ENCODE results near the gene DUSP28. TPM values are rescaled to one million over a fixed set of nuclear protein-coding genes. Genes with fewer than 3 reads are reported as not detected.

Gene DUSP28
- total RNA-seq, 6 donors from 2014 or later = 3.2 to 30.4 (median 5.7) TPM

DNA sequence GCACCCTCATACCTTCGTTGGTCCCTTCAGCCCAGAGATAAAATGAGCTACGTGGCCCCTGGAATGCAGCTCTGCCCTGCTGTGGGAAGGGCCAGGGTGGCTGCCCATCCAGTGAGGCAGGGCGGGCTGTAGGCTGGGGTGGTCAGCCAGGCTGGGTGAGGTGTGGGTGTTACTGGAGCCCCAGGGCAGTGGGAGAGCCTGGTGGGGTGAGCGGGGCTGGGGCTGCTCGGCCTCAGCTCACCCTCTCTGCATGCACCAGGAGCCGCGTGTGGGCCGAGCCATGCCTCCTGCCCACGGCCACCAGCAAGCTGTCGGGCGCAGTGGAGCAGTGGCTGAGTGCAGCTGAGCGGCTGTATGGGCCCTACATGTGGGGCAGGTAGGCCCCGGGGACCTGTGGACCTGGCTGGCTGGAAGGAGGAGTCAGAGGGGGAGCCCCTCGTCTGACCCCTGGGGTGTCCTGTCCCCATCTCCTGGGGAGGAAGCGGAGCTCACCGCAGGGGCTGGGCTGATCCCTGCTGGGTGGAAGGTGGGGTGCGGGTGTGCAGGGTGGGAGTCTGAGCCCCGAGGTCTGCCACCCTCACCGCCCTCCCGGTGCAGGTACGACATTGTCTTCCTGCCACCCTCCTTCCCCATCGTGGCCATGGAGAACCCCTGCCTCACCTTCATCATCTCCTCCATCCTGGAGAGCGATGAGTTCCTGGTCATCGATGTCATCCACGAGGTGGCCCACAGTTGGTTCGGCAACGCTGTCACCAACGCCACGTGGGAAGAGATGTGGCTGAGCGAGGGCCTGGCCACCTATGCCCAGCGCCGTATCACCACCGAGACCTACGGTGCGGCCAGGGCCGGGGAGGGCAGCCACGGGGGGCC is 13.6 kb downstream of the DUSP28 start:
- no peak for ATAC-seq (ENCODE audit: low FRiP score in 2 of 2)
- Histone ChIP-seq H3K27me3 (no peaks in the 10 kb centered on the region), H3K27ac (no peak overlapping the region), H3K4me3 (no peak overlapping the region), H3K9me3 (no peaks in the 10 kb centered on the region), H3K36me3 (peaks cover 10 to 65% (median 53%) of the 10 kb centered on the region in 4 donors), H3K4me1 (peaks cover 27 to 47% (median 31%) of the 10 kb centered on the region in 4 donors)
- WGBS, 2 donors = 87 to 93% methylated on average over 21 to 37 of the region's 37 CpGs
- TF ChIP-seq EP300 (IDR thresholded peaks at IDR 0.05) = no peak
- TF ChIP-seq, protein P1, sequence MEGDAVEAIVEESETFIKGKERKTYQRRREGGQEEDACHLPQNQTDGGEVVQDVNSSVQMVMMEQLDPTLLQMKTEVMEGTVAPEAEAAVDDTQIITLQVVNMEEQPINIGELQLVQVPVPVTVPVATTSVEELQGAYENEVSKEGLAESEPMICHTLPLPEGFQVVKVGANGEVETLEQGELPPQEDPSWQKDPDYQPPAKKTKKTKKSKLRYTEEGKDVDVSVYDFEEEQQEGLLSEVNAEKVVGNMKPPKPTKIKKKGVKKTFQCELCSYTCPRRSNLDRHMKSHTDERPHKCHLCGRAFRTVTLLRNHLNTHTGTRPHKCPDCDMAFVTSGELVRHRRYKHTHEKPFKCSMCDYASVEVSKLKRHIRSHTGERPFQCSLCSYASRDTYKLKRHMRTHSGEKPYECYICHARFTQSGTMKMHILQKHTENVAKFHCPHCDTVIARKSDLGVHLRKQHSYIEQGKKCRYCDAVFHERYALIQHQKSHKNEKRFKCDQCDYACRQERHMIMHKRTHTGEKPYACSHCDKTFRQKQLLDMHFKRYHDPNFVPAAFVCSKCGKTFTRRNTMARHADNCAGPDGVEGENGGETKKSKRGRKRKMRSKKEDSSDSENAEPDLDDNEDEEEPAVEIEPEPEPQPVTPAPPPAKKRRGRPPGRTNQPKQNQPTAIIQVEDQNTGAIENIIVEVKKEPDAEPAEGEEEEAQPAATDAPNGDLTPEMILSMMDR (IDR thresholded peaks at IDR 0.05) = no peak
- TF ChIP-seq POLR2AphosphoS5 (IDR thresholded peaks at IDR 0.05) = no peak
- no peak for TF ChIP-seq POLR2A (IDR thresholded peaks at IDR 0.05)
- peak in 1 of 2 donors; percentile 73 for DNase-seq

DNA sequence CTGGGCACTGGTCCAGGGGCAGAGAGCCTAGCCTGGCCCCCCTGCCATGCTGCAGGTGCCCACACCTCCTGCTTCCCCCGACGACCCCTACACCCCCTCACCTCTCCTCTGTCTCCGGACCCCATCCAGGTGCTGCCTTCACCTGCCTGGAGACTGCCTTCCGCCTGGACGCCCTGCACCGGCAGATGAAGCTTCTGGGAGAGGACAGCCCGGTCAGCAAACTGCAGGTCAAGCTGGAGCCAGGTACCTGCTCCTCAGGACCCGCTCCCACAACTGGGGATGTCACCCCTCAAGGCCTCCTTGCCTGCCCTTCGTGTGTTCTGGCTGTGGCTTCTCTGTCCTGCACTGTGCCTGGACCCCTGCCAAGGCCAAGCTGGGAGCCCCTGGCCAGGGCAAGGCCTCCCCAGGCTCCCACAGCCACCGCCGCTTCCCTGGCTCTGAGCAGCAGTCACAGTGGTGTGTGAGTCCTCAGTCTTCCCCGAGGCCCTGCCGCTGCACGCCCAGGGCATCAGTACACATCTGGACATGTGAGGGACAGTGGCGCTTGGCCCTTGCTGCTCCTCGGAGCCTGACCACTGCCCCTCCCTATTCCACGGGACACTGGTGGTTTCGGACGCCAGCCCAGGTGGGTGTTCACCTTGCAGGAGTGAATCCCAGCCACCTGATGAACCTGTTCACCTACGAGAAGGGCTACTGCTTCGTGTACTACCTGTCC is 14.4 kb downstream of the DUSP28 start:
- peaks cover 31 to 47% (median 34%) of the 10 kb centered on the region in 4 donors for H3K4me1 ChIP-seq
- ATAC-seq (ENCODE audit: low FRiP score in 2 of 2) (no peak), DNase-seq (peak in 1 of 2 donors; percentile 71)
- TF ChIP-seq, protein P1 (IDR thresholded peaks at IDR 0.05) = no peak
- 88 to 95% methylated on average over 13 to 18 of the region's 21 CpGs for WGBS, 2 donors
- no peak overlapping the region for H3K27ac ChIP-seq
- no peaks in the 10 kb centered on the region for H3K27me3 ChIP-seq
- H3K9me3 ChIP-seq = no peaks in the 10 kb centered on the region
- peaks cover 10 to 68% (median 53%) of the 10 kb centered on the region in 4 donors for H3K36me3 ChIP-seq
- no peak overlapping the region for H3K4me3 ChIP-seq

DNA sequence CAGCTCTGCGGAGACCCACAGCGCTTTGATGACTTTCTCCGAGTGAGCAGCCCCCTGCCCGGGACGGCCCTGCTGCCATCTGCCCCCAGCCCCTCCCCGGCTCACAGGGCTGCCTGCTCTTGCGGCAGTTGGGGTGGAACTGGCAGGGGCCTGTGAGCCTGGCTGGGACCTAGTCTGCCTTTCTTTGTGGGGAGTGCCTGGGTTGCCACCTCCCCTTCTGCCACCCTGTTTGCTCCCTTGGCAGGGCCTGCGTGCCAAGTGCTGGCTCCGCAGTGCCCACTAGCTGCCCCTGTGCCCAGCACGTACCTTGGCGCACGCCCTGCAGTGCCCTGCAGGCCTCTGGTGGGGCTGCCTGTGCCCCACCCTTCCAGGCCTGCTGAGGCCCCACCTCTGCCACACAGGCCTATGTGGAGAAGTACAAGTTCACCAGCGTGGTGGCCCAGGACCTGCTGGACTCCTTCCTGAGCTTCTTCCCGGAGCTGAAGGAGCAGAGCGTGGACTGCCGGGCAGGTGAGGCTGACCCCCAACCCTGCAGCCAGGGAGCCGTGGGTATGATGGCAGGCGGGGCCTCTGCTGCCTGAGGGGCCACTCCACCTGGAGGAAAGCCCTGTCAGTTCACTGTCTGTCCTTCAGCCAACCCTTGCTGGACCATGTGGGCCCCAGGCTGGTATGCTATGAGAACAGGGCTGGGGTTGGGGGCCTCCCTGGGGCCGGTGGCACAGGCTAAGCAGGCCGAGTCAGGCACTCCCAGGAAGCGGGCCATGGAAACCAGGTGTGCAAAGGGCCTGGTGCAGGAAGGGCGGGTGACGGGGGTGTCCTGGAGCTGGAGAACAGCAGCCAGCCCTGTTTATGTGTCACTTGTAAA is 15.2 kb downstream of the DUSP28 start:
- DNase-seq (peak in 1 of 2 donors; percentile 55), ATAC-seq (ENCODE audit: low FRiP score in 2 of 2) (no peak)
- no peak overlapping the region for H3K4me3 ChIP-seq
- no peak overlapping the region for H3K27ac ChIP-seq
- no peak for TF ChIP-seq POLR2AphosphoS5 (IDR thresholded peaks at IDR 0.05)
- TF ChIP-seq EP300 (IDR thresholded peaks at IDR 0.05) = no peak
- no peak for TF ChIP-seq POLR2A (IDR thresholded peaks at IDR 0.05)
- TF ChIP-seq, protein P1 (IDR thresholded peaks at IDR 0.05) = no peak
- no peaks in the 10 kb centered on the region for H3K9me3 ChIP-seq
- H3K27me3 ChIP-seq = no peaks in the 10 kb centered on the region
- WGBS, 2 donors = 88 to 91% methylated on average over 14 to 23 of the region's 23 CpGs
- peaks cover 31 to 47% (median 34%) of the 10 kb centered on the region in 4 donors for H3K4me1 ChIP-seq
- H3K36me3 ChIP-seq = peaks cover 10 to 68% (median 53%) of the 10 kb centered on the region in 4 donors

DNA sequence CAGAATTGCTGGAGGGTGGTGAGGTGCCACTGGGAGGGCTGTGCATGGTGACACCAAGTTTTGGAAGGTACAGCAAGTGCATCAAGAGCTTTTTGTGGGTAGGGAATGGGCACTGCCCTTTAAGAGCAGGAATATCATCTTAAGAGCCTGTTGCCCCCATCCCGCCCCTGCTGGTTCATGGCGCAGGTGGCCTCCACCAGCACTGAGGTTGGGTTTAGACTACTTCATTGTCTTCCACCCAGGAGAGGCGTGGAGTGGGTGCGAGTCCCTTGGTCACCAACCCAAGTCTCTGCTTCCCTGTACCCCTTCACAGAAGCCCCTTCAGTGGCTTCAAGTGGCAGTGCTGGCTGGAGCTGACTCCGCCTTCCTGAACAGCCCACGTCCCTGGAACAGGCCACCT is 15.9 kb downstream of the DUSP28 start:
- DNase-seq = no peak
- Histone ChIP-seq H3K9me3 (no peaks in the 10 kb centered on the region), H3K27me3 (no peaks in the 10 kb centered on the region), H3K27ac (no peak overlapping the region), H3K36me3 (peaks cover 10 to 68% (median 53%) of the 10 kb centered on the region in 4 donors), H3K4me1 (peaks cover 28 to 47% (median 31%) of the 10 kb centered on the region in 4 donors), H3K4me3 (no peak overlapping the region)
- WGBS, 2 donors = 82 to 100% methylated on average over 4 to 6 of the region's 6 CpGs
- TF ChIP-seq POLR2A (IDR thresholded peaks at IDR 0.05) = no peak
- TF ChIP-seq, protein P1 (IDR thresholded peaks at IDR 0.05) = no peak
- TF ChIP-seq EP300 (IDR thresholded peaks at IDR 0.05) = no peak
- TF ChIP-seq POLR2AphosphoS5 (IDR thresholded peaks at IDR 0.05) = no peak
- ATAC-seq (ENCODE audit: low FRiP score in 2 of 2) = no peak
